Measurements from ENCODE around the gene PIMREG. TPM values are rescaled to one million over a fixed set of nuclear protein-coding genes. Genes with fewer than 3 reads are reported as not detected.

PIMREG gene
- polyA plus RNA-seq, 1 donor from 2014 or later = 6.0 TPM

DNA sequence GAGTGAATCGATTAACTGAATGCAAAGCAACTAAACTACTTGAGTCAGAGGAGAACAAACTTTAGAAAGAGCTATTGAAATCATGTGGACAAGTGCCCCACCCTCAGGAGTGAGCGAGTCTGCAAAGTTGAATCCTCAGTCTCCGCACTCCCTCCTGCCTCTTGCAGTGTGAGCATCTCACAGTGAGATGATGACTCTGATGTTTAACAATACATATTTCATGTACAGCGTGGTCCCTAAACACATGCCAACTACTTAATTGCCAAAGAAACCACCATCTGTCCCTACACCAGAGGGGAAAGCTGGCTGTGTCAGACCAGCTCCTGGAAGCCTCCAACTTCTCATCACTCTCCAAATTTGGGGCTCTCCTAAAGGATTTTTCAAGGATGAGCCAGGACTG, 31.2 kb downstream of the PIMREG start:
- Histone ChIP-seq H3F3A (ENCODE audit: insufficient read depth, low read length, poor library complexity, severe bottlenecking) (no peaks in the 10 kb centered on the region), H3K27ac (ENCODE audit: low read length) (no peak overlapping the region), H3K79me2 (replicated peaks; ENCODE audit: insufficient read depth, low read length) (no peaks in the 10 kb centered on the region), H3K27me3 (ENCODE audit: insufficient read depth, low read depth, low read length) (no peaks in the 10 kb centered on the region), H3K9me2 (ENCODE audit: insufficient read depth, low read length) (no peaks in the 10 kb centered on the region), H3K9ac (ENCODE audit: low read length) (no peak overlapping the region), H4K20me1 (ENCODE audit: insufficient read depth) (no peaks in the 10 kb centered on the region), H2AFZ (ENCODE audit: low read depth, low read length) (no peak overlapping the region), H3K4me2 (ENCODE audit: low read length) (no peak overlapping the region), H3K9me3 (ENCODE audit: low read length) (no peaks in the 10 kb centered on the region), H3K36me3 (ENCODE audit: insufficient read depth, low read length) (no peaks in the 10 kb centered on the region), H3K4me3 (ENCODE audit: low read length) (no peak overlapping the region)
- TF ChIP-seq MXI1 (conservative IDR thresholded peaks at IDR 0.05; ENCODE audit: poor library complexity, severe bottlenecking) (no peak), EP300 (conservative IDR thresholded peaks at IDR 0.05; ENCODE audit: poor library complexity, severe bottlenecking) (no peak), RAD21 (conservative IDR thresholded peaks at IDR 0.05) (no peak)

DNA sequence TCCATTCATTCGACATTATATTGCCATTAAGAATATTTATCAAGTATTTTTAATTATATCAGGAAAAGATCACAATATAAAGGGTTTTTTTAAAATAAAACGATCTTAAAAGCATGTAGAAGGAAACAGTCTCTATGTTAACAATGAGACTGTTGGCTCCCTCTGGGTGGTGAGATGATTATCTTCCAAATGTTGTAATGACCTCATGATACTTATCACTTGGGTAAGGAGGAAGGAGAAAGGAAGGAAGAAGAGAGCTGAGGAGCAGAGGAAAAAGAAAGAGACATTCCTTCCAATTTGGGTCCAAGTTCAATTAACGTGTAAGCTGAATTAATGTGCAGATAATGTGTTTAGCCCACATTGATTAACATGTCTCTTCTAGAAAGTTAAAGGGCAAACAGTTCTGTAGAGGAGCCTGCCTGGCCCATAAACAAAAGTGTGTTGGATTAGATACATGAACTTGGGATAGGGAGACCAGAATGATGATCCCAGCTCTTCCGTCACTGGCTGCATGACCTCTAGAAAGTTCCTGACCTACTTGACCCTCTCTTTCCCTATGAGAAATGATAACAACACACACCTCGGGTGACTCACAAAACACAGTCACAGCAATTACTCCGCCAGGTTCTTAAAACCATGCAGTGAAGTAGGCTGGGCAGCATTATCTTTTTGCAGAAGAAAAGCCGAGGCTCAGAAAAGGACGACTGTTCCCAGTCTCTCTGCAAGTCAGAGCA, 32.0 kb downstream of the PIMREG start:
- H3F3A ChIP-seq (ENCODE audit: insufficient read depth, low read length, poor library complexity, severe bottlenecking) = no peaks in the 10 kb centered on the region
- no peak overlapping the region for H3K9ac ChIP-seq (ENCODE audit: low read length)
- H4K20me1 ChIP-seq (ENCODE audit: insufficient read depth) = no peaks in the 10 kb centered on the region
- H3K9me2 ChIP-seq (ENCODE audit: insufficient read depth, low read length) = no peaks in the 10 kb centered on the region
- H3K36me3 ChIP-seq (ENCODE audit: insufficient read depth, low read length) = no peaks in the 10 kb centered on the region
- no peak overlapping the region for H3K4me3 ChIP-seq (ENCODE audit: low read length)
- H3K27me3 ChIP-seq (ENCODE audit: insufficient read depth, low read depth, low read length) = no peaks in the 10 kb centered on the region
- TF ChIP-seq, protein P1, sequence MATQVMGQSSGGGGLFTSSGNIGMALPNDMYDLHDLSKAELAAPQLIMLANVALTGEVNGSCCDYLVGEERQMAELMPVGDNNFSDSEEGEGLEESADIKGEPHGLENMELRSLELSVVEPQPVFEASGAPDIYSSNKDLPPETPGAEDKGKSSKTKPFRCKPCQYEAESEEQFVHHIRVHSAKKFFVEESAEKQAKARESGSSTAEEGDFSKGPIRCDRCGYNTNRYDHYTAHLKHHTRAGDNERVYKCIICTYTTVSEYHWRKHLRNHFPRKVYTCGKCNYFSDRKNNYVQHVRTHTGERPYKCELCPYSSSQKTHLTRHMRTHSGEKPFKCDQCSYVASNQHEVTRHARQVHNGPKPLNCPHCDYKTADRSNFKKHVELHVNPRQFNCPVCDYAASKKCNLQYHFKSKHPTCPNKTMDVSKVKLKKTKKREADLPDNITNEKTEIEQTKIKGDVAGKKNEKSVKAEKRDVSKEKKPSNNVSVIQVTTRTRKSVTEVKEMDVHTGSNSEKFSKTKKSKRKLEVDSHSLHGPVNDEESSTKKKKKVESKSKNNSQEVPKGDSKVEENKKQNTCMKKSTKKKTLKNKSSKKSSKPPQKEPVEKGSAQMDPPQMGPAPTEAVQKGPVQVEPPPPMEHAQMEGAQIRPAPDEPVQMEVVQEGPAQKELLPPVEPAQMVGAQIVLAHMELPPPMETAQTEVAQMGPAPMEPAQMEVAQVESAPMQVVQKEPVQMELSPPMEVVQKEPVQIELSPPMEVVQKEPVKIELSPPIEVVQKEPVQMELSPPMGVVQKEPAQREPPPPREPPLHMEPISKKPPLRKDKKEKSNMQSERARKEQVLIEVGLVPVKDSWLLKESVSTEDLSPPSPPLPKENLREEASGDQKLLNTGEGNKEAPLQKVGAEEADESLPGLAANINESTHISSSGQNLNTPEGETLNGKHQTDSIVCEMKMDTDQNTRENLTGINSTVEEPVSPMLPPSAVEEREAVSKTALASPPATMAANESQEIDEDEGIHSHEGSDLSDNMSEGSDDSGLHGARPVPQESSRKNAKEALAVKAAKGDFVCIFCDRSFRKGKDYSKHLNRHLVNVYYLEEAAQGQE (IDR thresholded peaks at IDR 0.05; ENCODE audit: borderline replicate concordance) = no peak
- no peak for TF ChIP-seq POLR2AphosphoS5 (IDR thresholded peaks at IDR 0.05)
- no peak overlapping the region for H3K4me2 ChIP-seq (ENCODE audit: low read length)
- no peak overlapping the region for H2AFZ ChIP-seq (ENCODE audit: low read depth, low read length)
- H3K9me3 ChIP-seq (ENCODE audit: low read length) = no peaks in the 10 kb centered on the region
- no peaks in the 10 kb centered on the region for H3K79me2 ChIP-seq (replicated peaks; ENCODE audit: insufficient read depth, low read length)
- no peak overlapping the region for H3K27ac ChIP-seq (ENCODE audit: low read length)

DNA sequence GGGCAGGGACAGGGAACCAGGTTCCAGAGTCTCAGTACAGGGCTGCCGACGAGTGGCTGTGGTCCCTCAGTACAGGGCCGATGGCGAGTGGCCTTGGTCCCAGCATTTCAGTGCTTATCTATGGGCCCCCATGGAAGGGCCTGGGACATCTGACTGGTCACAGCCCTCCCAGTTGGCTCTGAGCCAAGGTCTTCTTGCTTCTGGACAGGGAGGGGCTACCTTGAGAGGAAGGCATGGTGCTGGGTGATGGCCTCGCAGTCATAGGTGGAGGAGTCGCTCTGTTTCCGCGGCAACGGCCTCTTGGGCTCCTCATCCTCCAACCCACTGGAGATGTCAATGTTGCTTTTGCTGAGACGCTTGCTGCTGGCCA, 32.5 kb downstream of the PIMREG start:
- Histone ChIP-seq H4K20me1 (ENCODE audit: insufficient read depth) (no peaks in the 10 kb centered on the region), H3K79me2 (replicated peaks; ENCODE audit: insufficient read depth, low read length) (no peaks in the 10 kb centered on the region), H3K4me3 (ENCODE audit: low read length) (no peak overlapping the region), H3K9me3 (ENCODE audit: low read length) (no peaks in the 10 kb centered on the region), H2AFZ (ENCODE audit: low read depth, low read length) (no peak overlapping the region), H3K4me2 (ENCODE audit: low read length) (no peak overlapping the region), H3K9ac (ENCODE audit: low read length) (no peak overlapping the region), H3F3A (ENCODE audit: insufficient read depth, low read length, poor library complexity, severe bottlenecking) (no peaks in the 10 kb centered on the region), H3K27ac (ENCODE audit: low read length) (no peak overlapping the region), H3K9me2 (ENCODE audit: insufficient read depth, low read length) (no peaks in the 10 kb centered on the region), H3K27me3 (ENCODE audit: insufficient read depth, low read depth, low read length) (no peaks in the 10 kb centered on the region), H3K36me3 (ENCODE audit: insufficient read depth, low read length) (no peaks in the 10 kb centered on the region)
- TF ChIP-seq TAF1 (IDR thresholded peaks at IDR 0.05; ENCODE audit: low read depth) = no peak
- TF ChIP-seq SMC3 (conservative IDR thresholded peaks at IDR 0.05; ENCODE audit: poor library complexity) = no peak
- no peak for TF ChIP-seq EP300 (conservative IDR thresholded peaks at IDR 0.05; ENCODE audit: poor library complexity, severe bottlenecking)
- TF ChIP-seq, protein P2, sequence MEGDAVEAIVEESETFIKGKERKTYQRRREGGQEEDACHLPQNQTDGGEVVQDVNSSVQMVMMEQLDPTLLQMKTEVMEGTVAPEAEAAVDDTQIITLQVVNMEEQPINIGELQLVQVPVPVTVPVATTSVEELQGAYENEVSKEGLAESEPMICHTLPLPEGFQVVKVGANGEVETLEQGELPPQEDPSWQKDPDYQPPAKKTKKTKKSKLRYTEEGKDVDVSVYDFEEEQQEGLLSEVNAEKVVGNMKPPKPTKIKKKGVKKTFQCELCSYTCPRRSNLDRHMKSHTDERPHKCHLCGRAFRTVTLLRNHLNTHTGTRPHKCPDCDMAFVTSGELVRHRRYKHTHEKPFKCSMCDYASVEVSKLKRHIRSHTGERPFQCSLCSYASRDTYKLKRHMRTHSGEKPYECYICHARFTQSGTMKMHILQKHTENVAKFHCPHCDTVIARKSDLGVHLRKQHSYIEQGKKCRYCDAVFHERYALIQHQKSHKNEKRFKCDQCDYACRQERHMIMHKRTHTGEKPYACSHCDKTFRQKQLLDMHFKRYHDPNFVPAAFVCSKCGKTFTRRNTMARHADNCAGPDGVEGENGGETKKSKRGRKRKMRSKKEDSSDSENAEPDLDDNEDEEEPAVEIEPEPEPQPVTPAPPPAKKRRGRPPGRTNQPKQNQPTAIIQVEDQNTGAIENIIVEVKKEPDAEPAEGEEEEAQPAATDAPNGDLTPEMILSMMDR (IDR thresholded peaks at IDR 0.05; ENCODE audit: poor library complexity, severe bottlenecking) = no peak
- no peak for TF ChIP-seq MXI1 (conservative IDR thresholded peaks at IDR 0.05; ENCODE audit: poor library complexity, severe bottlenecking)
- no peak for TF ChIP-seq POLR2AphosphoS5 (IDR thresholded peaks at IDR 0.05)
- TF ChIP-seq EZH2 (IDR thresholded peaks at IDR 0.05; ENCODE audit: borderline replicate concordance, insufficient read depth, low read length, poor library complexity, severe bottlenecking) = no peak
- TF ChIP-seq, protein P1 (IDR thresholded peaks at IDR 0.05; ENCODE audit: borderline replicate concordance) = no peak
- no peak for TF ChIP-seq RAD21 (conservative IDR thresholded peaks at IDR 0.05)

Data from neural cell (in vitro differentiated cells).